ENCODE data around the gene PXYLP1. TPM values are rescaled to one million over a fixed set of nuclear protein-coding genes. Genes with fewer than 3 reads are reported as not detected.
A peak's percentile ranks its signal among the peaks of the same experiment; 100 is the strongest.

Gene PXYLP1
- total and polyA plus RNA-seq, 9 of the 15 experiments (the other 6 are each of a cell fraction or from before 2014, with no cell fraction given): 0.80 to 2.9 (median 1.3) TPM

GRCh38 chr3:141308588-141309218 is 77.1 kb downstream of the PXYLP1 start (continued):
- TF ChIP-seq PATZ1 (CRISPR knock-in tag; IDR thresholded peaks at IDR 0.05; ENCODE audit: borderline replicate concordance): no peak
- no peak for TF ChIP-seq NR3C1 (CRISPR knock-in tag; IDR thresholded peaks at IDR 0.05)
- no peak for TF ChIP-seq GATA2 (CRISPR knock-in tag; IDR thresholded peaks at IDR 0.05)
- no peak for TF ChIP-seq GTF2F1 (IDR thresholded peaks at IDR 0.05; ENCODE audit: low read depth, low read length)
- TF ChIP-seq CREM (IDR thresholded peaks at IDR 0.05; ENCODE audit: low read depth): 0 out of 2 replicates have a peak, but pooled peaks have one; percentile 20
- no peak for TF ChIP-seq THAP7 (CRISPR knock-in tag; IDR thresholded peaks at IDR 0.05)
- no peak for TF ChIP-seq MBD1 (CRISPR knock-in tag; IDR thresholded peaks at IDR 0.05)
- TF ChIP-seq EP300 (IDR thresholded peaks at IDR 0.05; ENCODE audit: low read length): no peak
- TF ChIP-seq MXD1 (CRISPR knock-in tag; IDR thresholded peaks at IDR 0.05; ENCODE audit: borderline replicate concordance, poor library complexity, severe bottlenecking): no peak
- 0 out of 2 replicates have a peak, but pooled peaks have one; percentile 41 for TF ChIP-seq MEF2D (tag; conservative IDR thresholded peaks at IDR 0.05; ENCODE audit: low read depth)
- no peak for TF ChIP-seq ZZZ3 (IDR thresholded peaks at IDR 0.05)
- no peak for TF ChIP-seq RBBP5 (IDR thresholded peaks at IDR 0.05; ENCODE audit: borderline replicate concordance, insufficient read depth, low read length, poor library complexity, severe bottlenecking)
- no peak for TF ChIP-seq NFATC3 (IDR thresholded peaks at IDR 0.05)
- TF ChIP-seq PPARD (CRISPR knock-in tag; IDR thresholded peaks at IDR 0.05): no peak
- no peak for TF ChIP-seq MEIS2 (IDR thresholded peaks at IDR 0.05; ENCODE audit: partially characterized antibody)
- TF ChIP-seq CHD4 (IDR thresholded peaks at IDR 0.05; ENCODE audit: insufficient read depth, insufficient replicate concordance, low read depth, low read length, poor library complexity, severe bottlenecking): no peak
- TF ChIP-seq HOXB6 (CRISPR knock-in tag; IDR thresholded peaks at IDR 0.05; ENCODE audit: borderline replicate concordance): no peak
- no peak for TF ChIP-seq ZNF583 (CRISPR knock-in tag; IDR thresholded peaks at IDR 0.05)
- TF ChIP-seq ZC3H8 (IDR thresholded peaks at IDR 0.05): no peak
- no peak for TF ChIP-seq STAT5B (CRISPR knock-in tag; IDR thresholded peaks at IDR 0.05)
- TF ChIP-seq RBM34 (IDR thresholded peaks at IDR 0.05; ENCODE audit: borderline replicate concordance, insufficient read depth, low read length): no peak
- peak; percentile 47; the same call in 1 of the 2 replicates for TF ChIP-seq JUN (IDR thresholded peaks at IDR 0.05; ENCODE audit: borderline replicate concordance, low read depth, low read length)
- TF ChIP-seq JUN (CRISPR knock-in tag; IDR thresholded peaks at IDR 0.05; ENCODE audit: borderline replicate concordance): no peak
- TF ChIP-seq ARID1B (IDR thresholded peaks at IDR 0.05): no peak
- no peak for TF ChIP-seq BRCA1 (IDR thresholded peaks at IDR 0.05)
- no peak for TF ChIP-seq BRCA1 (CRISPR knock-in tag; IDR thresholded peaks at IDR 0.05)
- TF ChIP-seq NFE2 (IDR thresholded peaks at IDR 0.05; ENCODE audit: low read depth): no peak

Data from K562 (cell line).